Neutrophil (primary cell): ENCODE data around the gene DENND1A.

ENCODE experiments used
- H3K27ac ChIP-seq: fragments of 200-600 bp; sonication (generic); 2 replicates; pipeline ENCODE4 v1.5.1; 2016; ENCODE audit warnings: mild to moderate bottlenecking, moderate library complexity
- H3K27me3 ChIP-seq: fragments of 200-600 bp; sonication (generic); 2 replicates; pipeline ENCODE4 v1.6.0; 2016; ENCODE audit warnings: mild to moderate bottlenecking
- H3K36me3 ChIP-seq: fragments of 200-600 bp; sonication (generic); 2 replicates; pipeline ENCODE4 v1.5.1; 2017
- H3K4me1 ChIP-seq, 2 experiments: fragments of 200-600 bp in 1 of 2; sonication (generic) in 1 of 2; 1 replicate in 1 of 2; 2 replicates in 1 of 2; pipeline versions ENCODE4 v1.5.1 to v1.6.1; 2013 to 2016; ENCODE audit warnings: low read depth in 1 of 2, low read length in 1 of 2, mild to moderate bottlenecking in 1 of 2, moderate library complexity in 1 of 2; ENCODE audit not compliant: control insufficient read depth in 1 of 2, insufficient read depth in 1 of 2
- H3K4me3 ChIP-seq, 2 experiments: fragments of 200-600 bp in 1 of 2; sonication (generic) in 1 of 2; 1 replicate in 1 of 2; 2 replicates in 1 of 2; pipeline ENCODE4 v1.5.1; 2013 to 2016; ENCODE audit warnings: low read depth in 1 of 2, low read length in 1 of 2, mild to moderate bottlenecking in 1 of 2, moderate library complexity in 1 of 2
- H3K9me3 ChIP-seq: fragments of 200-600 bp; sonication (generic); 2 replicates; pipeline ENCODE4 v1.5.1; 2016
- TF ChIP-seq, protein P1 (sequence below): fragments of 200-600 bp; sonication (generic); IDR thresholded peaks from 2 replicates; pipeline ENCODE4 v1.5.1; 2016; ENCODE audit warnings: antibody characterized with exemption

The DENND1A gene

DNA sequence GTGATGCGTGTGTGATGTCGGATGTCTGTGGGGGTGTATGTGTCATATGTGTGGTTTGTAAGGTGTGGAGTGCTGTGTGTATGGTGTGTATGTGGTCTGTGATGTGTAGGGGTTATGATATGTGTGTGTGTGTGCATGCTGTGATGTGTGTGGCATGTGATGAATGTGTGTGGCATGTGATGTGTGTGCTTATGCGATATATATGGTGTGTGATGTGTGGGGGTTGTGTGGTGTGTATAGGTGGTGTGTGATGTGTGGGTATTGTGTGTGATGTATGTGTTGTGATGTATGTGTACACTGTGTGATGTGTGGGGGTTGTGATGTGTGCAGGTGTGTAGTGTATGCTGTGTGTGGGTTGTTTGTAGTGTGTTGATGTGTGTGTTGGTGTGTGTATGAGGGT lies 583.1 kb downstream of the DENND1A start:
- Histone ChIP-seq H3K27ac (no peak overlapping the region), H3K4me3 (no peak overlapping the region), H3K9me3 (no peaks in the 10 kb centered on the region), H3K4me1 (no peaks in the 10 kb centered on the region), H3K36me3 (no peaks in the 10 kb centered on the region), H3K27me3 (peaks cover 11% of the 10 kb centered on the region)
- TF ChIP-seq, protein P1, sequence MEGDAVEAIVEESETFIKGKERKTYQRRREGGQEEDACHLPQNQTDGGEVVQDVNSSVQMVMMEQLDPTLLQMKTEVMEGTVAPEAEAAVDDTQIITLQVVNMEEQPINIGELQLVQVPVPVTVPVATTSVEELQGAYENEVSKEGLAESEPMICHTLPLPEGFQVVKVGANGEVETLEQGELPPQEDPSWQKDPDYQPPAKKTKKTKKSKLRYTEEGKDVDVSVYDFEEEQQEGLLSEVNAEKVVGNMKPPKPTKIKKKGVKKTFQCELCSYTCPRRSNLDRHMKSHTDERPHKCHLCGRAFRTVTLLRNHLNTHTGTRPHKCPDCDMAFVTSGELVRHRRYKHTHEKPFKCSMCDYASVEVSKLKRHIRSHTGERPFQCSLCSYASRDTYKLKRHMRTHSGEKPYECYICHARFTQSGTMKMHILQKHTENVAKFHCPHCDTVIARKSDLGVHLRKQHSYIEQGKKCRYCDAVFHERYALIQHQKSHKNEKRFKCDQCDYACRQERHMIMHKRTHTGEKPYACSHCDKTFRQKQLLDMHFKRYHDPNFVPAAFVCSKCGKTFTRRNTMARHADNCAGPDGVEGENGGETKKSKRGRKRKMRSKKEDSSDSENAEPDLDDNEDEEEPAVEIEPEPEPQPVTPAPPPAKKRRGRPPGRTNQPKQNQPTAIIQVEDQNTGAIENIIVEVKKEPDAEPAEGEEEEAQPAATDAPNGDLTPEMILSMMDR, result no peak

DNA sequence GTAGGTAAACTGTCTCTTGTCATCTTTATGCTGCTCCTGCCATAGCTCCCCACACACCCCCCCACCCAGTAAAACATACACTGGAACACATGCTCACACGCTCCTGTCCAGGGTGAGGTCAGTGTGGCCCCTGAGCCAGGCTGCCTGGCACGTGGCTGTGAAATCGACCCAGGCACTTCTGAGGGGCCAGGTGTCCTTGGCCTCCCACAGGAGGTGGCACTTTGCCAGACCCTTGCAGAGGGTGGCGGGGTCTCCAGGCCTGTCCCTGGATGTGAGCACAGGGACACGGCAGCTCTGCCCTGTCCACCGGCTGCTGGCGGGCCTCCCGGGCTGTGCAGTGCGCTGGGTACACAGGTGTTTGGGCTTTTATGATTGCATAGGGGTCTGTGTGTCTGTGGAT lies 583.9 kb downstream of the DENND1A start:
- H3K36me3 ChIP-seq, result no peaks in the 10 kb centered on the region
- TF ChIP-seq, protein P1, result no peak
- H3K4me3 ChIP-seq, result no peak overlapping the region
- H3K27ac ChIP-seq, result no peak overlapping the region
- no peaks in the 10 kb centered on the region for H3K4me1 ChIP-seq
- H3K27me3 ChIP-seq, result peaks cover 16% of the 10 kb centered on the region
- no peaks in the 10 kb centered on the region for H3K9me3 ChIP-seq

DNA sequence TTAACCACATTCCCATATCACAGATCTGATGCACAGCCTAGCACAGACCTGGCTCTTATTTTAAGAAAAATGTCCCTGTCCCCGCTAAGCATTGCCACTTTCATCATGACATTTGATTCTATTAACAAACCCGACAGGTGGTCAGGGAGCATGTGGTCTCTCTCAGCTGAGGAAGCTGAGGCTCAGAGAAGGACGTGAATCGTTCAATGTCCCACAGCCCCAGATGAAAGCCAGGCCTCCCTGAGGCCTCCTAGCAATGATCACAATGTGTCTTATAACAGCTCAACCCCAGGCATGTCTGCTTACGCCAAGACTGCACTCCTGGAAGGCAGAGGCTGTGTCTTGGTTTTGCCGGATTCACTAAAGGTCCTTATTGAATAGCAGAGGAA lies 584.4 kb downstream of the DENND1A start:
- H3K36me3 ChIP-seq, result no peaks in the 10 kb centered on the region
- TF ChIP-seq, protein P1, result no peak
- no peak overlapping the region for H3K27ac ChIP-seq
- H3K4me3 ChIP-seq, result no peak overlapping the region
- H3K9me3 ChIP-seq, result no peaks in the 10 kb centered on the region
- peaks cover 21% of the 10 kb centered on the region for H3K27me3 ChIP-seq
- no peaks in the 10 kb centered on the region for H3K4me1 ChIP-seq

DNA sequence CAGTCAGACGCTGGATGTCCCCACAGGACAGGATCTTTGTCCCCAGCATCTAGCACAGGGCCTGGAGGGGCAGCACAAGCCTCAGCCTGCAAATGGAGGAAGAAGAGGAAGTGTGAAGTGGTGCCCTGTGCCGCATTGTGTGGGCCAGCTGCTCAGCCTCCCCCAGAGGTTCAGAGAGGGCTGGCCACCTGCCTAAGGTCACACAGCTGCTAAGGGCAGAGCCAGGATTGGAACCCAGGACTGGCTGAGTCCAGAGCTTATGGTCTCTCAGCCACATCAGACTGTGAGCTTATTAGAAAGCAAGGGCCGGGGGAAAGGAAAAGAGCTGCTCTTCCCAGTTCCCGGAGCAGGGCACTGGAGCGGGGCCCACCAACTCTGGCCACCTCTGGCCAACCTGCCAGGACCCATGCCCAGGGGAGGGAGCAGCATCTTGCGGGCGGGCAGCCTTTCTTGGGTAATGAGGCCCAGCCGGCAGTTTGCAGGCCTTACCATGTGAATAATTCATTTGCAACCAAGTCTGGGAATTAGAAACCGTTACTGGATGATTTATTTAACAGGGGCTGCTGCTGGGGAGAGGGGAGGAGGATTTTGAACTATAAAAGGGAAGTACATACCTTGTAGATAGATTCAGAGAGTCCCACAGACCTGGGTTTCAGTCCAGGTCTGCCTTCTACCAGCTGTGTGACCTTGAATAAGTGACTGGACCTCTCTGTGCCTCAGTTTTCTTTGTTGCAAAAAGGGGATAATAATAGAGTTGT lies 585.6 kb downstream of the DENND1A start:
- TF ChIP-seq, protein P1, result no peak
- no peaks in the 10 kb centered on the region for H3K36me3 ChIP-seq
- H3K27ac ChIP-seq, result no peak overlapping the region
- peaks cover 6 to 8% of the 10 kb centered on the region in 2 experiments for H3K4me1 ChIP-seq
- no peak overlapping the region for H3K4me3 ChIP-seq
- peaks cover 31% of the 10 kb centered on the region for H3K27me3 ChIP-seq
- H3K9me3 ChIP-seq, result no peaks in the 10 kb centered on the region

DNA sequence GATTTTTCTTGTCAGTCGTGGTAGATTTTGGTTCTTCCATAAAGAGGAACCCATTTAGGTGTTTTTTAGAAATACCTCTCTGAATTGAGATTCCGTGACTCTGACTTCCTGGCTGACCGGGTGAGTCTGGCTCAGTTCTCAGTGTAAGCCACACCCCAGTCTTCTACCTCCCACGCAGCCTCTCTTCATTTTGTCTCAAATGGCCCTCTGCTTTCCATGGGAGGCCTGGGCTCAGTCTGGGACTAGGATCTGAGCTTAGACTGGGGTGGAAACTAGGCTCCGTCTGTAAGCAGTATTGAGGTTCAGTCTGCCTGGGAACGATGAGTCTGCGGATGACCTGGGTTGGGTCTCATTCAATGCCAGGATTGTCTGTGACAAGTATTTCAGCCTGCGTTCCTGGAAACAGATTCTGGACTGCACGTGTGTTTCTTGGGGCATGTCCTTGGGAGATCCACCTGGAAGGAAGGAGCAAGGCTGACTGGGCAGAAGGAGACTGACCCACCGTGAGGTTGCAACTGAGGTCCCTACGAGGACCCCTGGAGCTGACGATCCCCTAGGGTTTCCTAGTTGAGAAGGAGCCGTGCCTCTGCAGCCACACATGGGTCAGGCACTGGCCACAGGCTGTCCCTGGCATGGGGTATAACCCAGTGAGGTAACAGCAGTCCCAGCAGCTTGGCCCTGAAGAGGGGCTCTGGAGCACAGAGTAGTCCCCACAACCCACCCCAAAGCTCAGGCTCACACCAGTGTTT lies 586.3 kb downstream of the DENND1A start:
- H3K27me3 ChIP-seq, result peaks cover 36% of the 10 kb centered on the region
- TF ChIP-seq, protein P1, result no peak
- no peaks in the 10 kb centered on the region for H3K9me3 ChIP-seq
- H3K4me1 ChIP-seq, result peaks cover 13 to 14% of the 10 kb centered on the region in 2 experiments
- H3K4me3 ChIP-seq, result no peak overlapping the region
- no peak overlapping the region for H3K27ac ChIP-seq
- H3K36me3 ChIP-seq, result no peaks in the 10 kb centered on the region
